NT2/D1 (cell line): Measurements from ENCODE around the gene PKN3.

Experiments used
- SUZ12 ChIP-seq: IDR thresholded peaks from 2 replicates; pipeline ENCODE4 v1.6.1; 2011; ENCODE audit not compliant: insufficient read length, insufficient read depth; ENCODE audit errors: extremely low read depth
- YY1 ChIP-seq: IDR thresholded peaks from 2 replicates; pipeline ENCODE4 v1.6.1; 2011; ENCODE audit not compliant: insufficient read length, insufficient read depth
- ZNF274 ChIP-seq: IDR thresholded peaks from 2 replicates; pipeline ENCODE4 v1.6.1; 2011; ENCODE audit warnings: mild to moderate bottlenecking, low read depth, low read length

DNA sequence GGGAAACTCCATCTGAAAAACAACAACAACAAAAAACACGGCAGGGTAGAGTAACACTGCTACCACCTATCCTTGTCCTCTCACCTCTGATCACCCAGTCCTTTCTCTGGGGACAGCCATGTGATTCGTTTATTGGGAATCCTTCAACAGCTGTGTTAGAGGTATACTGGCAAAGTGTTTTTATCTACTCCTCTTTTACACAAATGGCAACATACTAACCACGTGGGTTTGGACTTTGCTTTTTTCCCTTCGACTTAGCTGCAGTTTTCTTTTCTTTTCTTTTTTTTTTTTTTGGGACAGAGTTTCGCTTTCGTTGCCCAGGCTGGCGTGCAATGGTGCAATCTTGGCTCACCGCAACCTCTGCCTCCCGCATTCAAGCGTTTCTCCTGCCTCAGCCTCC is 24.5 kb upstream of the PKN3 start:
- no peak for TF ChIP-seq YY1
- no peak for TF ChIP-seq SUZ12
- TF ChIP-seq ZNF274 = no peak
